Inferior parietal cortex (tissue), 1 donor: ENCODE data around the gene CD74.

Experiments used
- DNase-seq: peaks from one replicate; pipeline ENCODE4 v3.0.0-alpha.2; 2016; ENCODE audit errors: extremely low spot score

CD74 gene

GRCh38 chr5:150361301-150361700 lies 51.4 kb downstream of the CD74 start:
- DNase-seq: no peak

- no peak for DNase-seq
Measured at GRCh38 chr5:150358261-150359095, 54.2 kb downstream of the CD74 start.

DNA sequence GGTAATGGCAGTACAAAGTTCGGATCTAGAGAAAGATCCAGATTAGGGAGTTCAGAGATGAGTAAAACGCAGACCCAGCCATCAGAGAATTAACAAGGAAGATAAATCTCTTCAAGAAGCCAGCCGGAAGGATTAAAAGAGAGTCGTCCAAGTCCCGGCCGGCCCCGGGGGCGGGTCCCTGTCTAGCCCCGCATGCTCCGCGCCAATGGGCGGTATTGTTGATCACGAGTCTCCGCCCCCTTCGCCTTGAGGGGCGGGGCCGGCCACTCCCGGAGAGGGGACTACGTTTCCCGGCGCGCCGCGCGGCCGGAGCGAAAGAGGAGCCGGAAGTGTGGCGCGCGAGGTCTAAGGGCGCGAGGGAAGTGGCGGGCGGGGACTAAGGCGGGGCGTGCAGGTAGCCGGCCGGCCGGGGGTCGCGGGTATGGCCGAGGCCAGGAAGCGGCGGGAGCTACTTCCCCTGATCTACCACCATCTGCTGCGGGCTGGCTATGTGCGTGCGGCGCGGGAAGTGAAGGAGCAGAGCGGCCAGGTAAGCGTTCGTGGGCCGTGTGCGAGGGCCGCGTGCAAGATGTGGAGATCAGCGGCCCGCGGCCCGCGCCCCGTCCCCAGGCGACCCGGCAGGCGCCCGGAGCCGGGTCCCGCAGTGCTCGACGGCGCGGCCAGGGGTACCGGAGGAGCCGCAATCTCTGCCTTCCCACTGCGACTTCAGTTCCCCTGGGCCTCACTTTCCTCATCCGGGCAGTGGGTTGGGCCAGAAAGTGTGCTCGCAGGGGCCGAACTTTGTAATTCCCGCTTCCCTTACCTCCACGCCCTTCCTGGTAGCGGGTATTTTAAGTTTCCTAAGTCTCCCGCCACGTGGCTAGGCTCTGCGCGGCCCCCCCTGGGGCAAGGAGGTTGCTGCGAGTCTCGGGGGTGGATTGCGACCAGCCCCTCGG lies 55.1 kb downstream of the CD74 start, which contains the start of gene TCOF1:
TCOF1 (plus strand) TSS at position 372 of the 935 bp plus-strand sequence; CDS start at position 422, 50 bp downstream.
- peak; percentile 97 for DNase-seq

GRCh38 chr5:150356575-150357294 lies 56.0 kb downstream of the CD74 start:
- no peak for DNase-seq

DNA sequence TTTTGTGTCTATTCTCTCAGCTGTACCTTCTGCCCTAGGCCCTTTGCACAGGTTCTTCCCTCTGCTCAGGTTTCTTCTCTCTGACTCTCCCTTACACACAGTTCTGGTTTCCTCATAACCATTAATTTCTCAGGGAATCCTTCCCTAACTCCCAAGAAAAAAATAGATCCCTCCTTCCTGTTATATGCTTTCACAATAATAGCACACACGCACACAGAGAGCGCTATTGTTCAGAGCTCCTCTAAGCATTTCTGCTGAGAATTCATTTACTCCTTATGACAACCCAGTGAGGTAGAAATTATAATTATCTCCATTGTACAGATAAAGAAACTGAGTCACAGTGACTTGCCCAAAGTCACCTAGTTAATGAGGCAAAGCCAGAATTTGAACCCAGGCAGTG lies 56.9 kb downstream of the CD74 start:
- DNase-seq: no peak

DNA sequence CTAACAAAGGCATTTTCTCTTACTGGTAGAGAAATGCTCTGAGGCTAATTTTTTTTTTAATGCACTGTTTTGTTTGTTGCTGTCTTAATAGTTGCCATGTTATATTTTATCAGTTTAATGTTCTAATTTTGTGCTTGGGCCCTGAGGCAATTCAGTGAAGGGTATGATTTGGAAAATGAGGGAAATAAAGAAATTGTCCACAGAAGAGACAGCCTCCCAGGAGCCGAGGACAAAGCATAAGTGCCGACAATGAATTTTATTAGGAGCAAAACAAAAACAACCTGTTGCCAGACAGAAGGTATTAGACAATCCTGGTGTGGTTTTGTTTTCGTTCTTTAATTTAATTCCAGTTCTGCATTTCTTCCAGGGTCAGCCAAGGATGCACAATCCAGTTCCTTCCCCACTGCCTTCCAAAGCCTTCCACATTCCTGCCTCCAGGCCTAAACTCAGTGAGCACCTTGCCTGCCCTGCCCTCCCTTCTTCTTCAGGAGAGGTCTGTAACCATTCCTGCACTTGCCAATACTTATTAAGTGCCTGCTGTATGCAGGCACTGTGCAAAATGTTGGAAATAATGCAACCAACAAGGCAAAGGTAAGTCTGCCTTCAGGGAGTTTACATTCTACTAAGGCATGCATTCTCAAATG lies 59.6 kb downstream of the CD74 start:
- DNase-seq: no peak

- no peak for DNase-seq
Measured at GRCh38 chr5:150352244-150353031, 60.3 kb downstream of the CD74 start.
